ENCODE results near the gene PTPRE. TPM values are rescaled to one million over a fixed set of nuclear protein-coding genes. Genes with fewer than 3 reads are reported as not detected.

PTPRE gene
- total and polyA plus RNA-seq, 5 donors: 6.7 to 21.1 (median 12.9) TPM

DNA sequence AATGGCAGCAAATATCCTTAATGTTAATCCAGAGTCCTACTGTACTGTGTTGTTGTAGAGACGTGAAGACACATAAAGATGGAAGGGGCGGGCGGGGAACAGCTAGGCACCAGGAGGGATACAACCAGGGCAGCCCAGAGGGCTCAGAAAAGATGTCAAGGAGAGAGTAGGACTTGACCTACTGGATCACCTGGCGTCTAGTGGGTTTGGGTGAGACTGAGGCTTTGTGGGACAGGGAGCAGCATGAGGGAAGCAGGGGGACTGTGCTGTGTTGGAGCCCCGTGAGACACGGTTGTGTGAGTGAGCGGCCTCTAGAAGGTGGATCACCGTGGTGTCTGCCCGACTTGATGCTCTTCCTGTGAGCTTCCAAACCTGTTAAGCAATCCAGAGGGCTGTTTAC, 68.0 kb downstream of the PTPRE start:
- WGBS: 92% methylated on average over 9 of the region's 9 CpGs
- no peak overlapping the region for H3K4me3 ChIP-seq (ENCODE audit: low read length)
- no peak overlapping the region for H3K27ac ChIP-seq (ENCODE audit: low read length)
- no peaks in the 10 kb centered on the region for H3K27me3 ChIP-seq (ENCODE audit: control insufficient read depth, insufficient read depth)
- H3K9me3 ChIP-seq (ENCODE audit: control insufficient read depth, low read length): no peaks in the 10 kb centered on the region
- DNase-seq (no peak), ATAC-seq (no peak)
- H3K4me1 ChIP-seq (ENCODE audit: control insufficient read depth, insufficient read depth, low read length): peaks cover 11% of the 10 kb centered on the region
- intact Hi-C loops (cut with DNase I): loop anchor here in 1 of 4 donors (10.0 kb wide), 1 partner anchor 50 kb away; no protein-coding TSS in a partner anchor

DNA sequence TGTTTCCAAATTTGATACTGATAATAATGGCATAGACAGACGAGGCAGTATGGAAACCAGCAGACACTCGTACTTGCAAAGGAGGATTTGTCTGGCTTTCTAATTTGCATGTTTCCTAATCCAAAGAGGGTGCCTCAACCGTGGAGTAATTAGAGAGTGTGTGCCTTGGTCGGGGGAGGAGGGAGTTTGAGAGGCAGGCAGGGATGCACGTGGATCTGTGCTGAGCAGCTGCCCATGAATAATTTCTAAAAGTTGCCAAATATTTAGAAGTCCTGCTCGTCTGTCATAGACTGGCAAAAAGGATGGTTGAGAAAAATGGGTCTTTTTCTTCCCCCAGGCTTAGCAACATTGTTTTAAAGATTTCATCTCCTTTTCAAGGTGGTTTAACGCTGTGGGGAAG, 69.4 kb downstream of the PTPRE start:
- H3K4me3 ChIP-seq (ENCODE audit: low read length): no peak overlapping the region
- DNase-seq (no peak), ATAC-seq (no peak)
- H3K4me1 ChIP-seq (ENCODE audit: control insufficient read depth, insufficient read depth, low read length): peaks cover 11% of the 10 kb centered on the region
- no peak overlapping the region for H3K27ac ChIP-seq (ENCODE audit: low read length)
- no peaks in the 10 kb centered on the region for H3K27me3 ChIP-seq (ENCODE audit: control insufficient read depth, insufficient read depth)
- intact Hi-C loops (cut with DNase I): loop anchor here in 1 of 4 donors (10.0 kb wide), 1 partner anchor 51 kb away; no protein-coding TSS in a partner anchor
- WGBS: 40% methylated on average over 7 of the region's 7 CpGs
- no peaks in the 10 kb centered on the region for H3K9me3 ChIP-seq (ENCODE audit: control insufficient read depth, low read length)

DNA sequence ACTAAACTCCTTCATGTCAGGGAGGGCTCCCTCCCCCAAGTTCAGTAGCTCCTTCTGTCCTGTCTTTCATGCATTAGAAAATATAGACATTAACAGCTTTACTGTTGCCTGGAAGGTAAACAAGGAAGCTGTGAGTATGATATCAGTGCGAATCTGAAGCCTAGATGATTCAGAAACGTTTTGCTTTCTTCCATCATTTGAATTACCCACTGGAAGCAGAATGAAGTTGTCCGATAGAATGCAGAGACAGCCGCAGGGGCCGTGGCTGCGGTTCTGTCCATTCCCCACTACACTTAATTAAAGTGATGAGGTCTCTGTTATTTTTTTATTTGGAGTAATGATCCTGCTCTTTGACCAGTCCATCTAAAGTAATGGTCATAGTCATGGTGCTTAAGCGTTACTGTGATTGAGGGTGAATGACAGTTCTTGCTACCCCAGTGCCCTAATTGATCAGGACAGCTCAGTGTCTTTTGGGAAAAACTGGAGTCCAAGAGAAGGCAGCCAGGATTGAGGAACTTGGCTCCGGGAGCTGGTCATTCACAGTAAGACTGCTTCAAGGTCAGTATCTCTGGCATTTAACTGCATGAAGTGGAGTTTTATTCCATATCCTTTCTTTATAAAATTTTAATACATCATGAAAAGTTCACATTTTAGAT, 69.9 kb downstream of the PTPRE start:
- WGBS: 40% methylated on average over 8 of the region's 8 CpGs
- H3K27me3 ChIP-seq (ENCODE audit: control insufficient read depth, insufficient read depth): no peaks in the 10 kb centered on the region
- no peak overlapping the region for H3K27ac ChIP-seq (ENCODE audit: low read length)
- intact Hi-C loops (cut with DNase I): loop anchor here in 1 of 4 donors (10.0 kb wide), 1 partner anchor 52 kb away; no protein-coding TSS in a partner anchor
- no peak overlapping the region for H3K4me3 ChIP-seq (ENCODE audit: low read length)
- peaks cover 11% of the 10 kb centered on the region for H3K4me1 ChIP-seq (ENCODE audit: control insufficient read depth, insufficient read depth, low read length)
- no peak for ATAC-seq
- DNase-seq: no peak
- no peaks in the 10 kb centered on the region for H3K9me3 ChIP-seq (ENCODE audit: control insufficient read depth, low read length)

DNA sequence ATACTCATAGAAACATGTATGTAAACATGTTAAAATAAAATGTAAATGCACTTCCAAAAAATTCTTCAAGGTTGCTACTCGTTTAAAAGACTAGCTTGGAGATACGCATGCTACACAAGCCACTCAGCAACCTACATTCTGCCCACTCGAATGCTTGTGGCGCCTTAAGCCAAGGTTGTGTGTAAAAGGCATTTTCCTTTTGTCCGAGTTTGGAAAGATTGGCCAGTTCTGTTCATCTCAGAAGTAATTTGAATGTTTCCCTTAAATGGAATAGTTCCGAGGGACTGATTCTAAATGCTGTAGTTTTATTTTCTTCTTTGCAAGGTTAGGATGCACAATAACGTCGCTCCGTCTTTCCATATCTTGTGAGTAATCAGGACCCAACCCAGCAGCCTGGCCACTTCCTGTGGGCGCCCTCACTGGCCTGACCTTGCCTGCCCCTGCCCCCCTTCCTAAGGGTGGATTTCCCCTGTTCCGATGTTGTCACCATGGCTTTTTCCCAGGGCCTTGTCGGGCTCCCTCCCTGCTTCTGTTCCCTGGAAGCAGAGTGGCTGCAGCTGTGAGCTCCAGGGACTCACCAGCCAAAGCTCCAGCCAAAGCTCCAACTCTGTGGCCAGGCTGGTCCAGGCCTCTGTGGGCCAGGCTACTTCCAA, 70.6 kb downstream of the PTPRE start:
- Histone ChIP-seq H3K4me3 (ENCODE audit: low read length) (no peak overlapping the region), H3K9me3 (ENCODE audit: control insufficient read depth, low read length) (no peaks in the 10 kb centered on the region), H3K27ac (ENCODE audit: low read length) (peak overlapping the region; percentile 48), H3K27me3 (ENCODE audit: control insufficient read depth, insufficient read depth) (no peaks in the 10 kb centered on the region), H3K4me1 (ENCODE audit: control insufficient read depth, insufficient read depth, low read length) (peaks cover 11% of the 10 kb centered on the region)
- WGBS: 25% methylated on average over 12 of the region's 12 CpGs
- DNase-seq (peak; percentile 85 to 89 (median 89)), ATAC-seq (peak; percentile 93 to 96)
- intact Hi-C loops (cut with DNase I): loop anchor here in 1 of 4 donors (10.0 kb wide), 1 partner anchor 53 kb away; no protein-coding TSS in a partner anchor

DNA sequence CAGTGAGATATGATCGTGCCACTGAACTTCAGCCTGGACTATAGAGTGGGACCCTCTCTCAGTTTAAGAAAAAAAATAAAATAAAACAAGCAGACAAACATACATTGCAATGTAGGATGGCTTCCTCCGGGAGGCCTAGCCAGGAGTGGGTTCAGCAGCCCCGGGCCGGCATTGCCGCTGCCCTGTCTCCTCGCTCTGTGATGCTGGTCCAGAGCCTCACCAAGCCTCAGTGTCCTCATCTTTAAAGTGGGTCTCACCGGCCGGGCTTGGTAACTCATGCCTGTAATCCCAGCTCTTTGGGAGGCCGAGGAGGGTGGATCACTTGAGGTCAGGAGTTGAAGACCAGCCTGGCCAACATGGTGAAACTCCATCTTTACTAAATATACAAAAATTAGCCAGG, 71.6 kb downstream of the PTPRE start:
- no peak for DNase-seq
- Histone ChIP-seq H3K4me3 (ENCODE audit: low read length) (no peak overlapping the region), H3K27me3 (ENCODE audit: control insufficient read depth, insufficient read depth) (no peaks in the 10 kb centered on the region), H3K9me3 (ENCODE audit: control insufficient read depth, low read length) (no peaks in the 10 kb centered on the region), H3K4me1 (ENCODE audit: control insufficient read depth, insufficient read depth, low read length) (peaks cover 11% of the 10 kb centered on the region), H3K27ac (ENCODE audit: low read length) (peak overlapping the region; percentile 16)
- 98% methylated on average over 9 of the region's 9 CpGs for WGBS
- intact Hi-C loops (cut with DNase I): loop anchor here in 1 of 4 donors (10.0 kb wide), 1 partner anchor 54 kb away; no protein-coding TSS in a partner anchor
- no peak for ATAC-seq

DNA sequence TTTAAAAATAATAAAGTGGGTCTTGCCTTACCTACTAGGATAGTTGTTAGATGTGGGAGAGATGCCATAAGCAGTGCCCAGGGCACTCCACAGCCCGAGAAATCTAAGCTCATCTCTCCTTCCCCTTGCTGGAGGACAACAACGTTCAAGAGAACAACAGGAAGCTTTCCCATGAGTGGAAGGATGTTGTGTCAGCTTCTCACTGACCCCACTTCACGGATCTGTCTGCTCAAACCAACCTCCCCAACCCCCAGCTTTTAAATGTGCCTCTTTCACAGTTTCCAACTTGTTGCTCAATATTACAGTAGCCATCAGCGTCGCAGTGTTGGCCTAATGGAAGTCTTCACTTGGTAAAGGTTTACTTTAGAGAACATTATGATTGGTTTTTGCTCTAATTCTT, 72.1 kb downstream of the PTPRE start:
- ATAC-seq (no peak), DNase-seq (no peak)
- Histone ChIP-seq H3K27ac (ENCODE audit: low read length) (no peak overlapping the region), H3K9me3 (ENCODE audit: control insufficient read depth, low read length) (no peaks in the 10 kb centered on the region), H3K4me3 (ENCODE audit: low read length) (no peak overlapping the region), H3K4me1 (ENCODE audit: control insufficient read depth, insufficient read depth, low read length) (peaks cover 11% of the 10 kb centered on the region), H3K27me3 (ENCODE audit: control insufficient read depth, insufficient read depth) (no peaks in the 10 kb centered on the region)
- intact Hi-C loops (cut with DNase I): loop anchor here in 1 of 4 donors (10.0 kb wide), 1 partner anchor 54 kb away; no protein-coding TSS in a partner anchor
- WGBS: 64% methylated on average over 5 of the region's 5 CpGs

DNA sequence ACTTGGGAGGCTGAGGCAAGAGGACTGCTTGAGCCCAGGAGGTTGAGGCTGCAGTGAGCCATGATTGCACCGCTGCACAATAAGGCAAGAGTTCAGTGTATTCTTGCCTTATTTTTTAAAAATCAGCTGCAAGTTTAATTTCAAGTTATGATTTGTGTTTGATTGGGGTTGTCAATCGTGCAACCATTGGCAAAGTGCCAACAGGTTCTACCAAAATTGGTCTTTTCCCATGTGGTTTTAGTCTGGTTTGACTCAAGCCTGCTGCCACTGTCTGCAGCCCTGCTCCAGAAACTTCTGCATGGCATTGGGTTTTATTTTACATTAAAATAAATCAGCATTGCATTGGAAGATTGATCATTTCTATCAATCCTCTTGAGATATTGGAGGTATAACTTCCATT, 72.7 kb downstream of the PTPRE start:
- H3K27ac ChIP-seq (ENCODE audit: low read length): no peak overlapping the region
- ATAC-seq: no peak
- no peaks in the 10 kb centered on the region for H3K27me3 ChIP-seq (ENCODE audit: control insufficient read depth, insufficient read depth)
- no peak overlapping the region for H3K4me3 ChIP-seq (ENCODE audit: low read length)
- WGBS: 96% methylated on average over 2 of the region's 2 CpGs
- H3K9me3 ChIP-seq (ENCODE audit: control insufficient read depth, low read length): no peaks in the 10 kb centered on the region
- H3K4me1 ChIP-seq (ENCODE audit: control insufficient read depth, insufficient read depth, low read length): peaks cover 11% of the 10 kb centered on the region
- intact Hi-C loops (cut with DNase I): loop anchor here in 1 of 4 donors (10.0 kb wide), 1 partner anchor 55 kb away; no protein-coding TSS in a partner anchor
- no peak for DNase-seq

DNA sequence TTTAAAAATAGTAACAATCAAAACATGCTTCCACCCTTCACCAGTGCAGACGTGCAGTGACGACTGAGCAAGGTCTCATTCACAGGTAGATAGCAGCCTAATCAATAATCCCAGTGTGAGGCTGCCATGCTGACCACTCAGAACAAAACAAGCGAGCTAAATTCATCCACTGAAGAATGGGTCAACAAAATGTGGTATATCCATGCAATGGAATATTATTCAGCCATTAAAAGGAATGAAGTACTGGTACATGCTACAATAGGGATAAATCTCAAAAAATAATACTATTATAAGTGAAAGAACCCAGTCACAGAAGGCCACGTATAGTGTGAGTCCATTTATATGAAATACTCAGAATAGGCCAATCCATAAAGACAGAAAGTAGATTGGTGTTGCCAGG, 74.0 kb downstream of the PTPRE start:
- no peak for ATAC-seq
- Histone ChIP-seq H3K4me3 (ENCODE audit: low read length) (no peak overlapping the region), H3K9me3 (ENCODE audit: control insufficient read depth, low read length) (no peaks in the 10 kb centered on the region), H3K27ac (ENCODE audit: low read length) (no peak overlapping the region), H3K27me3 (ENCODE audit: control insufficient read depth, insufficient read depth) (no peaks in the 10 kb centered on the region), H3K4me1 (ENCODE audit: control insufficient read depth, insufficient read depth, low read length) (peaks cover 11% of the 10 kb centered on the region)
- no peak for DNase-seq
- 85% methylated on average over 4 of the region's 4 CpGs for WGBS
- intact Hi-C loops (cut with DNase I): no loop called here

DNA sequence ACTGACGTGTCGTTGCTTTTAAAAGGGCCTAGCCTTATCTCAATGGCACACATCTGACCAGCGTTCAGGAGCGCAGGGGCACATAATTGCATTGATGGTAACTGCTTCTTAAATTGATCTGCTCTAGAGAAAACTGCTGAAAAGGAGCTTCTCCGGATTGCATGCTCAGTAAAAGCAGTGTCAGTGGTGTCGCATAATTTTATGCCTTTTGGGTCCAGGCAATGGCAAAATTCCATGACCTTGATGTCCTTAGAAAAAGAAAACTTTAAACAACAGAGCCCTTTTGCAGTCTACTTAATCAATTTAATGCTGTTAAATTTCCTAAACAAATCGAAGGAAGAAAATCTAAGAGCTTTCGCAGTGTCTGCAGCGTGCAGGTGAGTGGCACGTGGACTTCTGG, 75.7 kb downstream of the PTPRE start:
- H3K4me3 ChIP-seq (ENCODE audit: low read length): no peak overlapping the region
- H3K9me3 ChIP-seq (ENCODE audit: control insufficient read depth, low read length): no peaks in the 10 kb centered on the region
- H3K27ac ChIP-seq (ENCODE audit: low read length): no peak overlapping the region
- H3K4me1 ChIP-seq (ENCODE audit: control insufficient read depth, insufficient read depth, low read length): peaks cover 5% of the 10 kb centered on the region
- WGBS: 69% methylated on average over 10 of the region's 10 CpGs
- H3K27me3 ChIP-seq (ENCODE audit: control insufficient read depth, insufficient read depth): no peaks in the 10 kb centered on the region
- intact Hi-C loops (cut with DNase I): no loop called here
- ATAC-seq (no peak), DNase-seq (no peak)

DNA sequence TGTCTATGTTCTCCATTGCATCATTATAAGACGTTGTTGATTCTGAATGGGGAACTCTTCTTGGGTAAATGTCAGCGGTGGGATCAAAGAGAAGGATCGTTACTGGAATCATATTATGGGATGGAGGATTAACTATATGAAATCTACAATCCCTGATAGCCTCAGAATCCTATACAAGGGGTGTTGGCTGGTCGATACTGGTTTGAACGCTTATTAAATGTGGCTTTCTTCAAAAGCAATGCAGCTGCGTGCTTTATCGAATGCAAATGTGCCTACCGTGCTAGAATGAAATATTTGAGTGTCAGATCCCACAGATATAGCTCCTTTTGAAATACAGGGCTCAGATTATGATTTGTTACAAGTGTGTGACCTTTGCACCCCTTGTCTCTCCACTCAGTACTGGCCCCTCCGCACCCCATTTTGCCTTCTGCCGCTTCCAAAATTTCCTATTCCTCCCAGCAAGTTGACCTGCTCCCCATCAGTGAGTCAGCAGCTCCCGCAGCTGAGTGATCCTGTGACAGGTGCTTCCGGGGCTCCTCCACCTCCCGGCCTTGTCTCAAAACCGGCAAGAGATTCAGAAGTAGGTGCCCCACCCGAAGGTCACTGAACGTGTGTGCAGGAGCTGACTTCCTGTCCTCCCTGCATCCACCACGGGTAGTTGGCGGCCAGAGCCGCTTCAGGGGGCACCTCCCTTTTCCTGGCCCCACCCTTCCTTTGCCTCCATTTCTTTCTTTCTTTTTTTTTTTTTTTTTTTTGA, 76.6 kb downstream of the PTPRE start:
- H3K9me3 ChIP-seq (ENCODE audit: control insufficient read depth, low read length): no peaks in the 10 kb centered on the region
- no peak overlapping the region for H3K4me3 ChIP-seq (ENCODE audit: low read length)
- no peak overlapping the region for H3K27ac ChIP-seq (ENCODE audit: low read length)
- H3K4me1 ChIP-seq (ENCODE audit: control insufficient read depth, insufficient read depth, low read length): peaks cover under 1% of the 10 kb centered on the region
- DNase-seq: peak in 2 of 3 donors; percentile 60
- H3K27me3 ChIP-seq (ENCODE audit: control insufficient read depth, insufficient read depth): no peaks in the 10 kb centered on the region
- ATAC-seq: peak in 1 of 2 donors; percentile 86
- intact Hi-C loops (cut with DNase I): no loop called here
- WGBS: 73% methylated on average over 19 of the region's 19 CpGs

DNA sequence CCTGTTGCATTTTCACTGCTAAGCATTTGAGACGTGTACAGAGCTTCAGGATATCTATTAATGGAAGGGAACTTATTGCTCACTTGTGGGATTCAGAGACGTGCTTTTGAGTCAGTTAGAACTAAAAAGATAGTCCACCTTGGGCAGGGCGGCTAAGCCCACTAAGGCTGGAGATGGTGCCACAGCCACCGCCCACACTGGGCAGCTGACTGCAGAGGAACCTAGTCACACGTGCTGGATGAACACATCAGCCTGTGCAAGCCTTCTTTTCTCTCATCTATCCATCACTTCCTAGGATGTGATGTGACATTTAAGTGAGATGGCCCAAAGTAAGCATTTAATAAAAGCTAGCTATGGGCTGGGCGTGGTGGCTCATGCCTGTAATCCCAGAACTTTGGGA, 78.0 kb downstream of the PTPRE start:
- Histone ChIP-seq H3K4me1 (ENCODE audit: control insufficient read depth, insufficient read depth, low read length) (peaks cover 2% of the 10 kb centered on the region), H3K9me3 (ENCODE audit: control insufficient read depth, low read length) (no peaks in the 10 kb centered on the region), H3K27ac (ENCODE audit: low read length) (no peak overlapping the region), H3K27me3 (ENCODE audit: control insufficient read depth, insufficient read depth) (no peaks in the 10 kb centered on the region), H3K4me3 (ENCODE audit: low read length) (no peak overlapping the region)
- WGBS: 89% methylated on average over 6 of the region's 6 CpGs
- ATAC-seq (no peak), DNase-seq (no peak)
- intact Hi-C loops (cut with DNase I): no loop called here

Measured in right cardiac atrium (tissue), 5 donors.